ENCODE measurements around the gene UBR4. TPM values are rescaled to one million over a fixed set of nuclear protein-coding genes. Genes with fewer than 3 reads are reported as not detected.

UBR4 gene
- total RNA-seq, 1 experiment from 2014 or later: 126 TPM

DNA sequence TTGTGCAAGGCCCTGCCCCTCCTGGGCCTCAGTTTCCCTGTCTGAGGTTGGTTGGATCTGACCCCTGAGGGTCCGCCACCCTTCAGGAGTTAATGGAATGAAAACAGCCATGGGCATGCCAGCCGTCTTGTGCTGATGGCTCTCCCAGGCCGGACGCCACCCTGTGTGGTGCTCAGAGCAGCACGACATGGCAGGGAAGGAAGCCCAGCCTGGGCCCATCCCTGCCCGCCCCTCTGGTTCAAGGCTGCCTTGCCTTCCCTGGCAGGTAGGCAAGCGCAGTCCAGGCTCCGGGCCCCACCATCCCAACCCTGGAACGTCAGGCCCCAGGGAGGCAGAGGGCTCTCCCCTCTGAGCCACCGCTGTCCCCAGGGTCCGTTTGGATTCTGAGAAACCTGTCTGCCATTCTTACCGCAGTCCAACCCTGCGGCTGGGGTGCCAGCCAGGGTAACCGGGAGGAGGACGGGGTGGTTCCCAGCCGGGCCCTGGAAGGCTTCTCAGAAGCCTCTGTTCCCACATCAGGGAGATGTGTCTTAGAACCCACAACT, 145.1 kb downstream of the UBR4 start:
- H3K4me1 ChIP-seq (ENCODE audit: control insufficient read depth, insufficient read depth, low read length): peaks cover 28% of the 10 kb centered on the region
- no peaks in the 10 kb centered on the region for H3K27me3 ChIP-seq (ENCODE audit: control insufficient read depth, insufficient read depth, low read length)
- BruUV-seq (replicated peaks): no TSS peak
- in situ Hi-C loops (cut with HindIII; ENCODE audit: low pct_unique_long_range_greater_than_20kb, low sequenced_read_pairs) (no loop called here), intact Hi-C loops (cut with micrococcal nuclease; ENCODE audit: unreplicated experiment) (no loop called here)
- ChIA-PET POLR2A (no interaction called here), CTCF (no interaction called here)
- H3K9me3 ChIP-seq (ENCODE audit: control insufficient read depth, insufficient read depth, low read depth, low read length): no peaks in the 10 kb centered on the region
- H3K36me3 ChIP-seq (ENCODE audit: control insufficient read depth, insufficient read depth, low read length): no peaks in the 10 kb centered on the region
- no peak overlapping the region for H3K4me3 ChIP-seq (ENCODE audit: low read depth in 2 of 2, low read length in 2 of 2)
- no peak overlapping the region for H3K27ac ChIP-seq (ENCODE audit: low read length)
- ATAC-seq (no peak), DNase-seq (ENCODE audit: low read depth, low spot score) (no peak)
- TF ChIP-seq, protein P1, sequence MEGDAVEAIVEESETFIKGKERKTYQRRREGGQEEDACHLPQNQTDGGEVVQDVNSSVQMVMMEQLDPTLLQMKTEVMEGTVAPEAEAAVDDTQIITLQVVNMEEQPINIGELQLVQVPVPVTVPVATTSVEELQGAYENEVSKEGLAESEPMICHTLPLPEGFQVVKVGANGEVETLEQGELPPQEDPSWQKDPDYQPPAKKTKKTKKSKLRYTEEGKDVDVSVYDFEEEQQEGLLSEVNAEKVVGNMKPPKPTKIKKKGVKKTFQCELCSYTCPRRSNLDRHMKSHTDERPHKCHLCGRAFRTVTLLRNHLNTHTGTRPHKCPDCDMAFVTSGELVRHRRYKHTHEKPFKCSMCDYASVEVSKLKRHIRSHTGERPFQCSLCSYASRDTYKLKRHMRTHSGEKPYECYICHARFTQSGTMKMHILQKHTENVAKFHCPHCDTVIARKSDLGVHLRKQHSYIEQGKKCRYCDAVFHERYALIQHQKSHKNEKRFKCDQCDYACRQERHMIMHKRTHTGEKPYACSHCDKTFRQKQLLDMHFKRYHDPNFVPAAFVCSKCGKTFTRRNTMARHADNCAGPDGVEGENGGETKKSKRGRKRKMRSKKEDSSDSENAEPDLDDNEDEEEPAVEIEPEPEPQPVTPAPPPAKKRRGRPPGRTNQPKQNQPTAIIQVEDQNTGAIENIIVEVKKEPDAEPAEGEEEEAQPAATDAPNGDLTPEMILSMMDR (IDR thresholded peaks at IDR 0.05): no peak
- TF ChIP-seq TCF7L2 (IDR thresholded peaks at IDR 0.05; ENCODE audit: low read depth, low read length) (no peak), POLR2AphosphoS5 (IDR thresholded peaks at IDR 0.05; ENCODE audit: low read depth, low read length) (no peak), SIN3A (IDR thresholded peaks at IDR 0.05; ENCODE audit: borderline replicate concordance, insufficient read depth, low read depth, low read length) (no peak)
- TF ChIP-seq, protein P2, sequence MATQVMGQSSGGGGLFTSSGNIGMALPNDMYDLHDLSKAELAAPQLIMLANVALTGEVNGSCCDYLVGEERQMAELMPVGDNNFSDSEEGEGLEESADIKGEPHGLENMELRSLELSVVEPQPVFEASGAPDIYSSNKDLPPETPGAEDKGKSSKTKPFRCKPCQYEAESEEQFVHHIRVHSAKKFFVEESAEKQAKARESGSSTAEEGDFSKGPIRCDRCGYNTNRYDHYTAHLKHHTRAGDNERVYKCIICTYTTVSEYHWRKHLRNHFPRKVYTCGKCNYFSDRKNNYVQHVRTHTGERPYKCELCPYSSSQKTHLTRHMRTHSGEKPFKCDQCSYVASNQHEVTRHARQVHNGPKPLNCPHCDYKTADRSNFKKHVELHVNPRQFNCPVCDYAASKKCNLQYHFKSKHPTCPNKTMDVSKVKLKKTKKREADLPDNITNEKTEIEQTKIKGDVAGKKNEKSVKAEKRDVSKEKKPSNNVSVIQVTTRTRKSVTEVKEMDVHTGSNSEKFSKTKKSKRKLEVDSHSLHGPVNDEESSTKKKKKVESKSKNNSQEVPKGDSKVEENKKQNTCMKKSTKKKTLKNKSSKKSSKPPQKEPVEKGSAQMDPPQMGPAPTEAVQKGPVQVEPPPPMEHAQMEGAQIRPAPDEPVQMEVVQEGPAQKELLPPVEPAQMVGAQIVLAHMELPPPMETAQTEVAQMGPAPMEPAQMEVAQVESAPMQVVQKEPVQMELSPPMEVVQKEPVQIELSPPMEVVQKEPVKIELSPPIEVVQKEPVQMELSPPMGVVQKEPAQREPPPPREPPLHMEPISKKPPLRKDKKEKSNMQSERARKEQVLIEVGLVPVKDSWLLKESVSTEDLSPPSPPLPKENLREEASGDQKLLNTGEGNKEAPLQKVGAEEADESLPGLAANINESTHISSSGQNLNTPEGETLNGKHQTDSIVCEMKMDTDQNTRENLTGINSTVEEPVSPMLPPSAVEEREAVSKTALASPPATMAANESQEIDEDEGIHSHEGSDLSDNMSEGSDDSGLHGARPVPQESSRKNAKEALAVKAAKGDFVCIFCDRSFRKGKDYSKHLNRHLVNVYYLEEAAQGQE (IDR thresholded peaks at IDR 0.05; ENCODE audit: insufficient read depth in 1 of 2, low read depth in 2 of 2, low read length in 1 of 2): no peak

DNA sequence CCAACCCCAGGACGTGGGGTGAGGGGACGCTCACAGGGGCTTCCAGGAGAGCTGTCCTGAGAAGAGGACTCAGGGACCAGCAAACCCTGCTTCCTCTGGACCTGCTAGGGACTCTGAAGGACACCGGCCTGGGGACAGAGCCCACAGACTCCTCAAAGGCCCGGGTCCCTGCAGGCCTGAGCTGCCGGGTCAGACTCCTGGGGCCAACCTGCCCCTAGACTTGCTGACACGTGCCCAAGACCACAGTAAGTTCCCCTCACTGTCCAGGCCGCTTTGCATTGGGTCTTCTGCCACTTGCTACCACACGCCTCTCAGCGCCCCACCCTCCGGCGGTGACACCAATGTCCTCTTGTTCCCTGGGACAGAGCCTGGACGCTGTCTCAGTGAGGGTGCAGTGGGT, 146.9 kb downstream of the UBR4 start:
- in situ Hi-C loops (cut with HindIII; ENCODE audit: low pct_unique_long_range_greater_than_20kb, low sequenced_read_pairs) (no loop called here), intact Hi-C loops (cut with micrococcal nuclease; ENCODE audit: unreplicated experiment) (no loop called here)
- TF ChIP-seq, protein P1 (IDR thresholded peaks at IDR 0.05): no peak
- TF ChIP-seq SIN3A (IDR thresholded peaks at IDR 0.05; ENCODE audit: borderline replicate concordance, insufficient read depth, low read depth, low read length) (no peak), POLR2AphosphoS5 (IDR thresholded peaks at IDR 0.05; ENCODE audit: low read depth, low read length) (no peak), TCF7L2 (IDR thresholded peaks at IDR 0.05; ENCODE audit: low read depth, low read length) (no peak)
- TF ChIP-seq, protein P2 (IDR thresholded peaks at IDR 0.05; ENCODE audit: insufficient read depth in 1 of 2, low read depth in 2 of 2, low read length in 1 of 2): no peak
- Histone ChIP-seq H3K36me3 (ENCODE audit: control insufficient read depth, insufficient read depth, low read length) (no peaks in the 10 kb centered on the region), H3K9me3 (ENCODE audit: control insufficient read depth, insufficient read depth, low read depth, low read length) (no peaks in the 10 kb centered on the region), H3K4me3 (ENCODE audit: low read depth in 2 of 2, low read length in 2 of 2) (no peak overlapping the region), H3K27me3 (ENCODE audit: control insufficient read depth, insufficient read depth, low read length) (no peaks in the 10 kb centered on the region), H3K27ac (ENCODE audit: low read length) (no peak overlapping the region), H3K4me1 (ENCODE audit: control insufficient read depth, insufficient read depth, low read length) (peaks cover 20% of the 10 kb centered on the region)
- DNase-seq (ENCODE audit: low read depth, low spot score) (no peak), ATAC-seq (no peak)
- CTCF ChIA-PET: no interaction called here
- POLR2A ChIA-PET: no interaction called here
- BruUV-seq (replicated peaks): no TSS peak

Data from Panc1 (cell line).